Loucy (cell line): ENCODE measurements around the gene HIP1.

Source experiments
- CTCF ChIP-seq: fragments of 200-600 bp; sonication (generic); conservative IDR thresholded peaks from 2 replicates; pipeline ENCODE4 v1.5.1; 2014; ENCODE audit warnings: mild to moderate bottlenecking, antibody characterized with exemption, low read length
- EZH2phosphoT487 ChIP-seq: fragments of 200-600 bp; IDR thresholded peaks from 2 replicates; pipeline ENCODE4 v1.6.1; 2018; ENCODE audit warnings: antibody characterized with exemption, mild to moderate bottlenecking, moderate library complexity, borderline replicate concordance

- TF ChIP-seq CTCF: no peak
- no peak for TF ChIP-seq EZH2phosphoT487
These were observed 22.9 kb downstream of the HIP1 start for GRCh38 chr7:75715864-75716263.
